ENCODE measurements around the gene CISD1. TPM values are rescaled to one million over a fixed set of nuclear protein-coding genes. Genes with fewer than 3 reads are reported as not detected.

Gene CISD1
- total and polyA plus RNA-seq, 10 of the 15 experiments (the other 5 are each of a cell fraction or from before 2014, with no cell fraction given) = 23.0 to 162 (median 58.5) TPM

DNA sequence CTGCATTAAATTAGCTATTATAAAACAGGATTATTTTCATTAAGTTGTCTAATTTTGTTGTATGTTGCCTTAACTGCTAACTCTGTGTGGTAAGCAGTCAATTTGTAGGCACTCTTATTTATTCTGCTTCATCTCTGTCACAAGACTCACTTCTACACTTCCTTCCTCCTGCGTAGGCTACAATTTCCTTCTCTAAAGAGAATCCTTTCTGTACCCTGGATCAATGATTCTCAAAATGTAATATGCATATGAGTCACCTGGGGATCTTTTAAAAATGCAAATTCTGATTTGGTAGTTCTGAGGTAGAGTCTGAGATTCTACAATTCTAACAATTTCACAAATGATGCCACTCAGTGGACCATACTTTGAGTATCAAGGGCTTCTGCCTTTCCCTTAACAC is 61.5 kb downstream of the CISD1 start (continued):
- TF ChIP-seq NBN (IDR thresholded peaks at IDR 0.05) = no peak

GRCh38 chr10:58331646-58332045 is 62.7 kb downstream of the CISD1 start:
- Histone ChIP-seq H3K4me3 (no peak overlapping the region), H3K9me3 (replicated peaks; ENCODE audit: control insufficient read depth, insufficient read depth, low read length) (no peaks in the 10 kb centered on the region), H4K20me1 (ENCODE audit: control insufficient read depth, insufficient read depth) (no peaks in the 10 kb centered on the region), H3K4me1 (ENCODE audit: control insufficient read depth, insufficient read depth, low read length) (no peaks in the 10 kb centered on the region), H3K27ac (ENCODE audit: control insufficient read depth, insufficient read depth) (no peak overlapping the region), H3K4me2 (ENCODE audit: control insufficient read depth, insufficient read depth) (no peak overlapping the region), H2AFZ (ENCODE audit: control insufficient read depth, low read depth, low read length) (no peak overlapping the region), H3K79me2 (ENCODE audit: control insufficient read depth, insufficient read depth, low read length) (peaks cover 18% of the 10 kb centered on the region), H3K36me3 (ENCODE audit: control insufficient read depth in 2 of 2, insufficient read depth in 2 of 2, low read length in 1 of 2) (no peaks in the 10 kb centered on the region), H3K27me3 (replicated peaks in 1 of 2; ENCODE audit: control insufficient read depth in 2 of 2, insufficient read depth in 2 of 2, low read length in 1 of 2) (peaks cover 0 to 3% of the 10 kb centered on the region in 2 experiments; a peak in 1 of 4 replicates), H3K9ac (ENCODE audit: control insufficient read depth, insufficient read depth, low read length) (no peak overlapping the region)
- CTCF ChIA-PET = no interaction called here
- RAD21 ChIA-PET (ENCODE audit: unreplicated experiment) = no interaction called here
- in situ Hi-C loops (cut with MboI) (no loop called here), intact Hi-C loops (cut with micrococcal nuclease; ENCODE audit: unreplicated experiment) (no loop called here)
- no TSS peak for BruUV-seq (replicated peaks)
- POLR2A ChIA-PET = no interaction called here
- WGBS (ENCODE audit: insufficient coverage, insufficient replicate concordance, low lambda C conversion rate, missing lambda C conversion rate) = 56% methylated on average over 2 of the region's 2 CpGs
- FAIRE-seq = no peak
- SMC1A ChIA-PET (ENCODE audit: uncharacterized antibody, unreplicated experiment) = no interaction called here
- DNase-seq (ENCODE audit: low read depth, low spot score) = no peak
- TF ChIP-seq, protein P1, sequence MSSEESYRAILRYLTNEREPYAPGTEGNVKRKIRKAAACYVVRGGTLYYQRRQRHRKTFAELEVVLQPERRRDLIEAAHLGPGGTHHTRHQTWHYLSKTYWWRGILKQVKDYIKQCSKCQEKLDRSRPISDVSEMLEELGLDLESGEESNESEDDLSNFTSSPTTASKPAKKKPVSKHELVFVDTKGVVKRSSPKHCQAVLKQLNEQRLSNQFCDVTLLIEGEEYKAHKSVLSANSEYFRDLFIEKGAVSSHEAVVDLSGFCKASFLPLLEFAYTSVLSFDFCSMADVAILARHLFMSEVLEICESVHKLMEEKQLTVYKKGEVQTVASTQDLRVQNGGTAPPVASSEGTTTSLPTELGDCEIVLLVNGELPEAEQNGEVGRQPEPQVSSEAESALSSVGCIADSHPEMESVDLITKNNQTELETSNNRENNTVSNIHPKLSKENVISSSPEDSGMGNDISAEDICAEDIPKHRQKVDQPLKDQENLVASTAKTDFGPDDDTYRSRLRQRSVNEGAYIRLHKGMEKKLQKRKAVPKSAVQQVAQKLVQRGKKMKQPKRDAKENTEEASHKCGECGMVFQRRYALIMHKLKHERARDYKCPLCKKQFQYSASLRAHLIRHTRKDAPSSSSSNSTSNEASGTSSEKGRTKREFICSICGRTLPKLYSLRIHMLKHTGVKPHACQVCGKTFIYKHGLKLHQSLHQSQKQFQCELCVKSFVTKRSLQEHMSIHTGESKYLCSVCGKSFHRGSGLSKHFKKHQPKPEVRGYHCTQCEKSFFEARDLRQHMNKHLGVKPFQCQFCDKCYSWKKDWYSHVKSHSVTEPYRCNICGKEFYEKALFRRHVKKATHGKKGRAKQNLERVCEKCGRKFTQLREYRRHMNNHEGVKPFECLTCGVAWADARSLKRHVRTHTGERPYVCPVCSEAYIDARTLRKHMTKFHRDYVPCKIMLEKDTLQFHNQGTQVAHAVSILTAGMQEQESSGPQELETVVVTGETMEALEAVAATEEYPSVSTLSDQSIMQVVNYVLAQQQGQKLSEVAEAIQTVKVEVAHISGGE (CRISPR knock-in tag; IDR thresholded peaks at IDR 0.05) = no peak
- no peak for TF ChIP-seq MYC (IDR thresholded peaks at IDR 0.05; ENCODE audit: insufficient read depth, insufficient read length, insufficient replicate concordance, low read length, severe bottlenecking)
- no peak for TF ChIP-seq ATF7 (IDR thresholded peaks at IDR 0.05; ENCODE audit: low read depth)
- TF ChIP-seq, protein P2, sequence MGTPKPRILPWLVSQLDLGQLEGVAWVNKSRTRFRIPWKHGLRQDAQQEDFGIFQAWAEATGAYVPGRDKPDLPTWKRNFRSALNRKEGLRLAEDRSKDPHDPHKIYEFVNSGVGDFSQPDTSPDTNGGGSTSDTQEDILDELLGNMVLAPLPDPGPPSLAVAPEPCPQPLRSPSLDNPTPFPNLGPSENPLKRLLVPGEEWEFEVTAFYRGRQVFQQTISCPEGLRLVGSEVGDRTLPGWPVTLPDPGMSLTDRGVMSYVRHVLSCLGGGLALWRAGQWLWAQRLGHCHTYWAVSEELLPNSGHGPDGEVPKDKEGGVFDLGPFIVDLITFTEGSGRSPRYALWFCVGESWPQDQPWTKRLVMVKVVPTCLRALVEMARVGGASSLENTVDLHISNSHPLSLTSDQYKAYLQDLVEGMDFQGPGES (IDR thresholded peaks at IDR 0.05) = no peak
- TF ChIP-seq, protein P3, sequence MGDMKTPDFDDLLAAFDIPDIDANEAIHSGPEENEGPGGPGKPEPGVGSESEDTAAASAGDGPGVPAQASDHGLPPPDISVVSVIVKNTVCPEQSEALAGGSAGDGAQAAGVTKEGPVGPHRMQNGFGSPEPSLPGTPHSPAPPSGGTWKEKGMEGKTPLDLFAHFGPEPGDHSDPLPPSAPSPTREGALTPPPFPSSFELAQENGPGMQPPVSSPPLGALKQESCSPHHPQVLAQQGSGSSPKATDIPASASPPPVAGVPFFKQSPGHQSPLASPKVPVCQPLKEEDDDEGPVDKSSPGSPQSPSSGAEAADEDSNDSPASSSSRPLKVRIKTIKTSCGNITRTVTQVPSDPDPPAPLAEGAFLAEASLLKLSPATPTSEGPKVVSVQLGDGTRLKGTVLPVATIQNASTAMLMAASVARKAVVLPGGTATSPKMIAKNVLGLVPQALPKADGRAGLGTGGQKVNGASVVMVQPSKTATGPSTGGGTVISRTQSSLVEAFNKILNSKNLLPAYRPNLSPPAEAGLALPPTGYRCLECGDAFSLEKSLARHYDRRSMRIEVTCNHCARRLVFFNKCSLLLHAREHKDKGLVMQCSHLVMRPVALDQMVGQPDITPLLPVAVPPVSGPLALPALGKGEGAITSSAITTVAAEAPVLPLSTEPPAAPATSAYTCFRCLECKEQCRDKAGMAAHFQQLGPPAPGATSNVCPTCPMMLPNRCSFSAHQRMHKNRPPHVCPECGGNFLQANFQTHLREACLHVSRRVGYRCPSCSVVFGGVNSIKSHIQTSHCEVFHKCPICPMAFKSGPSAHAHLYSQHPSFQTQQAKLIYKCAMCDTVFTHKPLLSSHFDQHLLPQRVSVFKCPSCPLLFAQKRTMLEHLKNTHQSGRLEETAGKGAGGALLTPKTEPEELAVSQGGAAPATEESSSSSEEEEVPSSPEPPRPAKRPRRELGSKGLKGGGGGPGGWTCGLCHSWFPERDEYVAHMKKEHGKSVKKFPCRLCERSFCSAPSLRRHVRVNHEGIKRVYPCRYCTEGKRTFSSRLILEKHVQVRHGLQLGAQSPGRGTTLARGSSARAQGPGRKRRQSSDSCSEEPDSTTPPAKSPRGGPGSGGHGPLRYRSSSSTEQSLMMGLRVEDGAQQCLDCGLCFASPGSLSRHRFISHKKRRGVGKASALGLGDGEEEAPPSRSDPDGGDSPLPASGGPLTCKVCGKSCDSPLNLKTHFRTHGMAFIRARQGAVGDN (IDR thresholded peaks at IDR 0.05) = no peak
- no peak for TF ChIP-seq NFXL1 (IDR thresholded peaks at IDR 0.05; ENCODE audit: borderline replicate concordance)
- TF ChIP-seq ZNF207 (IDR thresholded peaks at IDR 0.05; ENCODE audit: borderline replicate concordance) = no peak
- TF ChIP-seq, protein P4, sequence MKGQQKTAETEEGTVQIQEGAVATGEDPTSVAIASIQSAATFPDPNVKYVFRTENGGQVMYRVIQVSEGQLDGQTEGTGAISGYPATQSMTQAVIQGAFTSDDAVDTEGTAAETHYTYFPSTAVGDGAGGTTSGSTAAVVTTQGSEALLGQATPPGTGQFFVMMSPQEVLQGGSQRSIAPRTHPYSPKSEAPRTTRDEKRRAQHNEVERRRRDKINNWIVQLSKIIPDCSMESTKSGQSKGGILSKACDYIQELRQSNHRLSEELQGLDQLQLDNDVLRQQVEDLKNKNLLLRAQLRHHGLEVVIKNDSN (IDR thresholded peaks at IDR 0.05; ENCODE audit: borderline replicate concordance, extremely low read length, insufficient read depth, low read depth, low read length) = no peak
- no peak for TF ChIP-seq PML (IDR thresholded peaks at IDR 0.05; ENCODE audit: low read length)
- TF ChIP-seq, protein P5, sequence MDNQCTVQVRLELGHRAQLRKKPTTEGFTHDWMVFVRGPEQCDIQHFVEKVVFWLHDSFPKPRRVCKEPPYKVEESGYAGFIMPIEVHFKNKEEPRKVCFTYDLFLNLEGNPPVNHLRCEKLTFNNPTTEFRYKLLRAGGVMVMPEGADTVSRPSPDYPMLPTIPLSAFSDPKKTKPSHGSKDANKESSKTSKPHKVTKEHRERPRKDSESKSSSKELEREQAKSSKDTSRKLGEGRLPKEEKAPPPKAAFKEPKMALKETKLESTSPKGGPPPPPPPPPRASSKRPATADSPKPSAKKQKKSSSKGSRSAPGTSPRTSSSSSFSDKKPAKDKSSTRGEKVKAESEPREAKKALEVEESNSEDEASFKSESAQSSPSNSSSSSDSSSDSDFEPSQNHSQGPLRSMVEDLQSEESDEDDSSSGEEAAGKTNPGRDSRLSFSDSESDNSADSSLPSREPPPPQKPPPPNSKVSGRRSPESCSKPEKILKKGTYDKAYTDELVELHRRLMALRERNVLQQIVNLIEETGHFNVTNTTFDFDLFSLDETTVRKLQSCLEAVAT (IDR thresholded peaks at IDR 0.05) = no peak
- ATAC-seq = no peak

All from GM12878 (cell line).